ENCODE results near the gene STING1.
"Not testable (repeated sequence)": the region's sequence is repeated elsewhere in the genome, so short reads cannot be mapped to it uniquely, and the experiment has no call there.

Gene STING1

GRCh38 chr5:139514486-139514856, 31.9 kb upstream of the STING1 start:
- POLR2A ChIA-PET: interaction anchor here (0.6 kb wide), 2 partner anchors 79 to 1455 kb away, joined by 3 to 4 read pairs; no protein-coding TSS in a partner anchor
- Histone ChIP-seq H3K27me3 (replicated peaks in 2 of 5; ENCODE audit: control insufficient read depth in 4 of 5, insufficient read depth in 5 of 5, low read length in 4 of 5) (no peaks in the 10 kb centered on the region), H3K27ac (ENCODE audit: insufficient read depth in 1 of 2, low read depth in 1 of 2, low read length in 2 of 2, poor library complexity in 1 of 2, severe bottlenecking in 2 of 2) (no peak overlapping the region)

GRCh38 chr5:139513852-139514485, 31.4 kb upstream of the STING1 start:
- CTCF ChIA-PET: interaction anchor here (0.8 to 14.5 kb wide), 26 partner anchors 10 to 122 kb away, joined by 3 to 359 read pairs (median 6); partner anchors contain the start of genes DNAJC18, ECSCR, PROB1 and SMIM33
- Histone ChIP-seq H3K4me3 (ENCODE audit: control insufficient read depth in 1 of 7, extremely low read depth in 1 of 7, insufficient read depth in 4 of 7, low read depth in 2 of 7, low read length in 6 of 7) (no peak overlapping the region), H3K27me3 (replicated peaks in 2 of 5; ENCODE audit: control insufficient read depth in 4 of 5, insufficient read depth in 5 of 5, low read length in 4 of 5) (no peaks in the 10 kb centered on the region), H3K36me3 (ENCODE audit: control insufficient read depth in 4 of 4, insufficient read depth in 4 of 4, low read length in 3 of 4) (no peaks in the 10 kb centered on the region), H3K9me3 (ENCODE audit: control extremely low read depth in 1 of 5, control insufficient read depth in 4 of 5, insufficient read depth in 2 of 5, low read depth in 1 of 5, low read length in 4 of 5) (peaks cover 0 to 5% (median 0%) of the 10 kb centered on the region in 5 experiments), H3K4me1 (ENCODE audit: control extremely low read depth in 1 of 4, control insufficient read depth in 4 of 4, insufficient read depth in 4 of 4, low read length in 3 of 4) (peaks cover 2 to 40% (median 35%) of the 10 kb centered on the region in 4 experiments), H3K27ac (ENCODE audit: insufficient read depth in 1 of 2, low read depth in 1 of 2, low read length in 2 of 2, poor library complexity in 1 of 2, severe bottlenecking in 2 of 2) (no peak overlapping the region)
- 96% methylated on average over 5 of the region's 6 CpGs for WGBS (ENCODE audit: insufficient coverage)
- DNase-seq: no peak
- POLR2A ChIA-PET: interaction anchor here (0.6 to 1.3 kb wide), 6 partner anchors 32 to 1455 kb away, joined by 3 to 7 read pairs (median 4); partner anchors contain the start of gene STING1

More at GRCh38 chr5:139514486-139514856, 31.9 kb upstream of the STING1 start:
- CTCF ChIA-PET: interaction anchor here (0.9 to 14.5 kb wide), 20 partner anchors 10 to 114 kb away, joined by 3 to 359 read pairs (median 8); partner anchors contain the start of genes DNAJC18, SMIM33, SPATA24 and STING1
- H3K4me3 ChIP-seq (ENCODE audit: control insufficient read depth in 1 of 7, extremely low read depth in 1 of 7, insufficient read depth in 4 of 7, low read depth in 2 of 7, low read length in 6 of 7): no peak overlapping the region
- H3K4me1 ChIP-seq (ENCODE audit: control extremely low read depth in 1 of 4, control insufficient read depth in 4 of 4, insufficient read depth in 4 of 4, low read length in 3 of 4): peaks cover 2 to 40% (median 35%) of the 10 kb centered on the region in 4 experiments
- no peak for DNase-seq
- peaks cover 0 to 5% (median 0%) of the 10 kb centered on the region in 5 experiments for H3K9me3 ChIP-seq (ENCODE audit: control extremely low read depth in 1 of 5, control insufficient read depth in 4 of 5, insufficient read depth in 2 of 5, low read depth in 1 of 5, low read length in 4 of 5)
- no peaks in the 10 kb centered on the region for H3K36me3 ChIP-seq (ENCODE audit: control insufficient read depth in 4 of 4, insufficient read depth in 4 of 4, low read length in 3 of 4)
- WGBS (ENCODE audit: insufficient coverage): 83% methylated on average over 1 of the region's 2 CpGs

GRCh38 chr5:139513434-139513833, 30.9 kb upstream of the STING1 start:
- H3K27me3 ChIP-seq (replicated peaks in 2 of 5; ENCODE audit: control insufficient read depth in 4 of 5, insufficient read depth in 5 of 5, low read length in 4 of 5); H3K9me3 ChIP-seq (ENCODE audit: control extremely low read depth in 1 of 5, control insufficient read depth in 4 of 5, insufficient read depth in 2 of 5, low read depth in 1 of 5, low read length in 4 of 5); H3K4me3 ChIP-seq (ENCODE audit: control insufficient read depth in 1 of 7, extremely low read depth in 1 of 7, insufficient read depth in 4 of 7, low read depth in 2 of 7, low read length in 6 of 7); H3K27ac ChIP-seq (ENCODE audit: insufficient read depth in 1 of 2, low read depth in 1 of 2, low read length in 2 of 2, poor library complexity in 1 of 2, severe bottlenecking in 2 of 2); H3K36me3 ChIP-seq (ENCODE audit: control insufficient read depth in 4 of 4, insufficient read depth in 4 of 4, low read length in 3 of 4): not testable (repeated sequence)
- CTCF ChIA-PET: interaction anchor here (0.8 to 14.5 kb wide), 28 partner anchors 10 to 122 kb away, joined by 3 to 359 read pairs (median 5); partner anchors contain the start of genes DNAJC18, ECSCR, PROB1 and SMIM33
- WGBS (ENCODE audit: insufficient coverage): 86% methylated on average over 5 of the region's 5 CpGs
- H3K4me1 ChIP-seq (ENCODE audit: control extremely low read depth in 1 of 4, control insufficient read depth in 4 of 4, insufficient read depth in 4 of 4, low read length in 3 of 4): peaks cover 2 to 39% (median 35%) of the 10 kb centered on the region in 4 experiments
- peak; percentile 81 to 85 (median 83) for DNase-seq
- POLR2A ChIA-PET: interaction anchor here (0.6 to 1.3 kb wide), 5 partner anchors 31 to 94 kb away, joined by 4 to 7 read pairs (median 5); partner anchors contain the start of gene STING1

- DNase-seq: peak; percentile 35 to 71 (median 65)
- CTCF ChIA-PET: interaction anchor here (0.8 to 14.5 kb wide), 26 partner anchors 9 to 121 kb away, joined by 3 to 359 read pairs (median 6); partner anchors contain the start of genes DNAJC18, ECSCR, PROB1 and SMIM33
- Histone ChIP-seq H3K27ac (ENCODE audit: insufficient read depth in 1 of 2, low read depth in 1 of 2, low read length in 2 of 2, poor library complexity in 1 of 2, severe bottlenecking in 2 of 2) (no peak overlapping the region), H3K9me3 (ENCODE audit: control extremely low read depth in 1 of 5, control insufficient read depth in 4 of 5, insufficient read depth in 2 of 5, low read depth in 1 of 5, low read length in 4 of 5) (peaks cover 0 to 5% (median 0%) of the 10 kb centered on the region in 5 experiments), H3K4me3 (ENCODE audit: control insufficient read depth in 1 of 7, extremely low read depth in 1 of 7, insufficient read depth in 4 of 7, low read depth in 2 of 7, low read length in 6 of 7) (no peak overlapping the region), H3K27me3 (replicated peaks in 2 of 5; ENCODE audit: control insufficient read depth in 4 of 5, insufficient read depth in 5 of 5, low read length in 4 of 5) (no peaks in the 10 kb centered on the region), H3K36me3 (ENCODE audit: control insufficient read depth in 4 of 4, insufficient read depth in 4 of 4, low read length in 3 of 4) (no peaks in the 10 kb centered on the region), H3K4me1 (ENCODE audit: control extremely low read depth in 1 of 4, control insufficient read depth in 4 of 4, insufficient read depth in 4 of 4, low read length in 3 of 4) (peaks cover 2 to 35% (median 30%) of the 10 kb centered on the region in 4 experiments)
- WGBS (ENCODE audit: insufficient coverage): 91% methylated on average over 6 of the region's 6 CpGs
- POLR2A ChIA-PET: interaction anchor here (0.6 to 1.7 kb wide), 6 partner anchors 30 to 94 kb away, joined by 4 to 7 read pairs (median 5); partner anchors contain the start of gene STING1
These were observed 30.3 kb upstream of the STING1 start for GRCh38 chr5:139512786-139513390.

- H3K27me3 ChIP-seq (replicated peaks in 2 of 5; ENCODE audit: control insufficient read depth in 4 of 5, insufficient read depth in 5 of 5, low read length in 4 of 5); H3K9me3 ChIP-seq (ENCODE audit: control extremely low read depth in 1 of 5, control insufficient read depth in 4 of 5, insufficient read depth in 2 of 5, low read depth in 1 of 5, low read length in 4 of 5); H3K4me1 ChIP-seq (ENCODE audit: control extremely low read depth in 1 of 4, control insufficient read depth in 4 of 4, insufficient read depth in 4 of 4, low read length in 3 of 4); H3K4me3 ChIP-seq (ENCODE audit: control insufficient read depth in 1 of 7, extremely low read depth in 1 of 7, insufficient read depth in 4 of 7, low read depth in 2 of 7, low read length in 6 of 7); POLR2A ChIA-PET; H3K36me3 ChIP-seq (ENCODE audit: control insufficient read depth in 4 of 4, insufficient read depth in 4 of 4, low read length in 3 of 4); H3K27ac ChIP-seq (ENCODE audit: insufficient read depth in 1 of 2, low read depth in 1 of 2, low read length in 2 of 2, poor library complexity in 1 of 2, severe bottlenecking in 2 of 2); DNase-seq: not testable (repeated sequence)
- 96% methylated on average over 5 of the region's 5 CpGs for WGBS (ENCODE audit: insufficient coverage)
- CTCF ChIA-PET: interaction anchor here (1.4 to 5.5 kb wide), 4 partner anchors 8 to 85 kb away, joined by 3 to 34 read pairs (median 4); no protein-coding TSS in a partner anchor
These were observed 22.2 kb upstream of the STING1 start for GRCh38 chr5:139504722-139505121.

- H3K9me3 ChIP-seq (ENCODE audit: control extremely low read depth in 1 of 5, control insufficient read depth in 4 of 5, insufficient read depth in 2 of 5, low read depth in 1 of 5, low read length in 4 of 5); H3K36me3 ChIP-seq (ENCODE audit: control insufficient read depth in 4 of 4, insufficient read depth in 4 of 4, low read length in 3 of 4); POLR2A ChIA-PET; H3K4me1 ChIP-seq (ENCODE audit: control extremely low read depth in 1 of 4, control insufficient read depth in 4 of 4, insufficient read depth in 4 of 4, low read length in 3 of 4); DNase-seq; H3K27me3 ChIP-seq (replicated peaks in 2 of 5; ENCODE audit: control insufficient read depth in 4 of 5, insufficient read depth in 5 of 5, low read length in 4 of 5); H3K4me3 ChIP-seq (ENCODE audit: control insufficient read depth in 1 of 7, extremely low read depth in 1 of 7, insufficient read depth in 4 of 7, low read depth in 2 of 7, low read length in 6 of 7): not testable (repeated sequence)
- peak overlapping the region in 1 of 2 experiments; percentile 25 for H3K27ac ChIP-seq (ENCODE audit: insufficient read depth in 1 of 2, low read depth in 1 of 2, low read length in 2 of 2, poor library complexity in 1 of 2, severe bottlenecking in 2 of 2)
- WGBS (ENCODE audit: insufficient coverage): 96% methylated on average over 15 of the region's 15 CpGs
- CTCF ChIA-PET: interaction anchor here (1.0 to 5.5 kb wide), 6 partner anchors 9 to 116 kb away, joined by 3 to 34 read pairs (median 5); partner anchors contain the start of gene STING1
These were observed 21.3 kb upstream of the STING1 start for GRCh38 chr5:139503879-139504278.
